Measurements from ENCODE around the gene NOC2L. TPM values are rescaled to one million over a fixed set of nuclear protein-coding genes. Genes with fewer than 3 reads are reported as not detected.

Gene NOC2L
- total RNA-seq, 3 donors from 2014 or later (not counting 1 experiment from before 2014, with no cell fraction given): 61.4 to 66.0 (median 61.8) TPM

DNA sequence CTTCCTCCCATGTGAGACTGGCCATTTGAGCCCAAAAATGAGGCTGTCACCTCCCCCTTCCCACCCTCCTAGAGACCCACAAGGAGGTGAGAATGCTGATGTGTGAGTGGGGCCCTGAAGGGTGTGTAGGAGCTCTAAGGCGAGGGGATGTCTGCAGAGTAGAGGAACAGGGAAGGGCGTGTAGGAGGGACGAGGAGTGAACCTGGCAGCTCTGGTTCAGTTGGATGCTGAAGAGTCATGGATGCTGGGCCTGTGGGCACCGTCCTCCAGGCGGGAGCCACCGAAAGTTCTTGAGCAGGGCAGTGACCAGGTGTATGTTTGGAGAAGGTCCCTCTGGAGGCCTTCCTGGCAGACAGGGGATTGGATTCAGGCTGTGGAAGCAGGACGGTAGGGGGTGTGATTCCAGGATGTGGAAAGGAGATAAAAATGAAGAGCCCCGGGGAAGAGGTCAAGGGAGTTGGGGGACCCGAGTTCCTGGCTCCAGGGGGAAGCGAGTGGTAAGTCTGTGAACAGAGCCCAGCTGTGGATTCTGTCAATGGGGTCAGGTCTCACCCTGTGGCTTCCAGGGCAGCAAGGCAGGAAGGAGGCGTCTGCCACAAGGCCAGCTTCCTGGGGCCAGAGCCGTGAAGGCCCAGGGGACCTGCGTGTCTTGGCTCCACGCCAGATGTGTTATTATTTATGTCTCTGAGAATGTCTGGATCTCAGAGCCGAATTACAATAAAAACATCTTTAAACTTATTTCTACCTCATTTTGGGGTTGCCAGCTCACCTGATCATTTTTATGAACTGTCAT lies 27.5 kb downstream of the NOC2L start:
- H3K4me3 Mint-ChIP-seq: no peak overlapping the region

DNA sequence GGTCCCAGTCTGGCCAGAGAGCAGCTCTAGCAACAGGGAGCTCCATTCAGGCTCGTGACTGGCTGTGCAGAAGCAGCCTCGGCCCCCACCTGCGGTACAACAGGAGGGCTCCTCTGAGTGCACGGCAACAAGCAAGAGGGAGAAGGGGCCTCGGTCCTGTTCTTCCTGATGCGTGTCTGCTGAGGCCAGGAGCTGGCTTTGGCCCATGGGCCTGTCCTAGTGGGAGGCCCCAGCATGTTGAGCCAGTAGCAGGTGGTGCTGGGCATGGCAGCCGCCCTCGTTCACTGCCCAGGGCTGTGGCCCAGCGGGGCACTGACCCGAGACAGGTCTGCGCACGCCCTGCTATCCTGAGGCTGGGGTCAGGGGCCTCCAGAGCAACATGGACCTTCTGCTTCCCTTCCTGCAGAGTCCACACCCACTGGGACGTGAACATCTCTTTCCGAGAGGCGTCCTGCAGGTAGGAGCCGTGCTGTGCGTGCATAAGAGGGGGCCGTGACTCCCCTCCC lies 28.4 kb downstream of the NOC2L start:
- 84% methylated on average over 18 of the region's 18 CpGs for WGBS (ENCODE audit: insufficient coverage)
- Mint-ChIP-seq H3K4me3 (no peak overlapping the region), H3K27ac (no peak overlapping the region), H3K4me1 (peaks cover 6 to 9% of the 10 kb centered on the region in 2 donors), H3K27me3 (ENCODE audit: low read depth in 2 of 2) (peaks cover 19 to 31% of the 10 kb centered on the region in 2 donors), H3K36me3 (no peaks in the 10 kb centered on the region), H3K9me3 (no peaks in the 10 kb centered on the region)
- Histone ChIP-seq H3K4me3 (ENCODE audit: low read length) (no peak overlapping the region), H3K9me3 (ENCODE audit: control insufficient read depth, insufficient read depth, low read length) (no peaks in the 10 kb centered on the region), H3K27ac (ENCODE audit: low read length) (no peak overlapping the region), H3K36me3 (ENCODE audit: control insufficient read depth, insufficient read depth, low read length) (no peaks in the 10 kb centered on the region), H3K27me3 (ENCODE audit: control insufficient read depth, insufficient read depth, low read length) (peaks cover 13% of the 10 kb centered on the region), H3K4me1 (ENCODE audit: control insufficient read depth, insufficient read depth, low read length) (peaks cover 9% of the 10 kb centered on the region)
- intact Hi-C loops (cut with micrococcal nuclease): no loop called here
- TF ChIP-seq, protein P1, sequence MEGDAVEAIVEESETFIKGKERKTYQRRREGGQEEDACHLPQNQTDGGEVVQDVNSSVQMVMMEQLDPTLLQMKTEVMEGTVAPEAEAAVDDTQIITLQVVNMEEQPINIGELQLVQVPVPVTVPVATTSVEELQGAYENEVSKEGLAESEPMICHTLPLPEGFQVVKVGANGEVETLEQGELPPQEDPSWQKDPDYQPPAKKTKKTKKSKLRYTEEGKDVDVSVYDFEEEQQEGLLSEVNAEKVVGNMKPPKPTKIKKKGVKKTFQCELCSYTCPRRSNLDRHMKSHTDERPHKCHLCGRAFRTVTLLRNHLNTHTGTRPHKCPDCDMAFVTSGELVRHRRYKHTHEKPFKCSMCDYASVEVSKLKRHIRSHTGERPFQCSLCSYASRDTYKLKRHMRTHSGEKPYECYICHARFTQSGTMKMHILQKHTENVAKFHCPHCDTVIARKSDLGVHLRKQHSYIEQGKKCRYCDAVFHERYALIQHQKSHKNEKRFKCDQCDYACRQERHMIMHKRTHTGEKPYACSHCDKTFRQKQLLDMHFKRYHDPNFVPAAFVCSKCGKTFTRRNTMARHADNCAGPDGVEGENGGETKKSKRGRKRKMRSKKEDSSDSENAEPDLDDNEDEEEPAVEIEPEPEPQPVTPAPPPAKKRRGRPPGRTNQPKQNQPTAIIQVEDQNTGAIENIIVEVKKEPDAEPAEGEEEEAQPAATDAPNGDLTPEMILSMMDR (IDR thresholded peaks at IDR 0.05): no peak
- ATAC-seq (no peak), DNase-seq (no peak)

More for the DNA sequence above, 27.5 kb downstream of the NOC2L start:
- intact Hi-C loops (cut with micrococcal nuclease): no loop called here
- TF ChIP-seq, protein P1 (IDR thresholded peaks at IDR 0.05): no peak
- peaks cover 6 to 9% of the 10 kb centered on the region in 2 donors for H3K4me1 Mint-ChIP-seq
- H3K4me3 ChIP-seq (ENCODE audit: low read length): no peak overlapping the region
- H3K36me3 ChIP-seq (ENCODE audit: control insufficient read depth, insufficient read depth, low read length): no peaks in the 10 kb centered on the region
- H3K27ac ChIP-seq (ENCODE audit: low read length): no peak overlapping the region
- DNase-seq: no peak
- no peaks in the 10 kb centered on the region for H3K36me3 Mint-ChIP-seq
- 44% methylated on average over 15 of the region's 15 CpGs for WGBS (ENCODE audit: insufficient coverage)
- H3K9me3 Mint-ChIP-seq: no peaks in the 10 kb centered on the region
- peaks cover 14 to 23% of the 10 kb centered on the region in 2 donors for H3K27me3 Mint-ChIP-seq (ENCODE audit: low read depth in 2 of 2)
- H3K27me3 ChIP-seq (ENCODE audit: control insufficient read depth, insufficient read depth, low read length): peaks cover 7% of the 10 kb centered on the region
- no peaks in the 10 kb centered on the region for H3K9me3 ChIP-seq (ENCODE audit: control insufficient read depth, insufficient read depth, low read length)
- H3K4me1 ChIP-seq (ENCODE audit: control insufficient read depth, insufficient read depth, low read length): peaks cover 6% of the 10 kb centered on the region
- no peak for ATAC-seq
- no peak overlapping the region for H3K27ac Mint-ChIP-seq

DNA sequence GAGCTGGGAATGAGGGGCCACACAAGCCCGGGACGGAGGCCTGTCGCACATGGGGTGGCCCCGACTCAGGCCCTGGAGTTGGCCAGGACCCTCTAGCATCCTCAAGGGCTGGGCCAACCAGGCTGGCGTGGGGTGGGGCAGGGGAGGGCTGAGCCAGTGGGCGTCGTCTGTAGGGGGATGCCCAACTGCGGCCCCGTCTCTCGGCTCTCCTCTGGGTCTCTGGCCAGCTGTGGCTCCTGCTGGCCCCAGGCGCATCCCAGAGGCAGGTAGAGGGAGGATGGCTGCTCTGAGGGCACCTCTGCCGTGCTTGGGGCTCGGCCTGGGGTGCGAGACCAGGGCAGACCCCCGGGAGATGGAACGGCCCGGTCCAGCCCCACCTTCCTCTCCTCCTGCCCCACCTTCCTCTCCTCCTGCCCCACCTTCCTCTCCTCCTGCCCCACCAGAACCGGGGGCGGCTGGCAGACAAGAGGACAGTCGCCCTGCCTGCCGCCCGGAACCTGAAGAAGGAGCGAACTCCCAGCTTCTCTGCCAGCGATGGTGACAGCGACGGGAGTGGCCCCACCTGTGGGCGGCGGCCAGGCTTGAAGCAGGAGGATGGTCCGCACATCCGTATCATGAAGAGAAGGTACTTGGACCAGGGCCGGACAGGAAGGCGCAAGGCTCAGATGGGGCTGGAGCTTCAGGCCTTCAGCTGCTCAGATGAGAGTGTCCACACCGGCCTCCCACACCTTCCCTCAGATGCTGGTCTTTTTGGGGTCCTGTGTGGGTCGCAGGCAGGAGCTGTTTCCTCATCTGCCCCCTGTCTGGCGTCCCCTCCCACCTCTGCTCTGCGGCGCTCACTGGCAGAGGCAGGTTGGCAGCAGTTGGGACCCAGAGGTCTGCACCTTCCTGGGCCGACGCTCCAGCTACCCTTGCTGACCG lies 29.1 kb downstream of the NOC2L start:
- no peaks in the 10 kb centered on the region for H3K36me3 ChIP-seq (ENCODE audit: control insufficient read depth, insufficient read depth, low read length)
- Mint-ChIP-seq H3K4me3 (no peak overlapping the region), H3K4me1 (peaks cover 6 to 9% of the 10 kb centered on the region in 2 donors), H3K27ac (no peak overlapping the region), H3K27me3 (ENCODE audit: low read depth in 2 of 2) (peaks cover 16 to 29% of the 10 kb centered on the region in 2 donors), H3K36me3 (no peaks in the 10 kb centered on the region), H3K9me3 (no peaks in the 10 kb centered on the region)
- H3K27me3 ChIP-seq (ENCODE audit: control insufficient read depth, insufficient read depth, low read length): peaks cover 14% of the 10 kb centered on the region
- H3K4me1 ChIP-seq (ENCODE audit: control insufficient read depth, insufficient read depth, low read length): peaks cover 13% of the 10 kb centered on the region
- ATAC-seq (no peak), DNase-seq (no peak)
- WGBS (ENCODE audit: insufficient coverage): 90% methylated on average over 40 of the region's 40 CpGs
- no peaks in the 10 kb centered on the region for H3K9me3 ChIP-seq (ENCODE audit: control insufficient read depth, insufficient read depth, low read length)
- no peak overlapping the region for H3K27ac ChIP-seq (ENCODE audit: low read length)
- intact Hi-C loops (cut with micrococcal nuclease): no loop called here
- TF ChIP-seq, protein P1 (IDR thresholded peaks at IDR 0.05): no peak
- H3K4me3 ChIP-seq (ENCODE audit: low read length): no peak overlapping the region
